HG03159 (cell line): ENCODE data around the gene ECM2.

Experiments
- ATAC-seq: cut with Tn5 transposase; IDR thresholded peaks from one replicate; pipeline ENCODE4 v1.9.1; 2021; ENCODE audit warnings: mild to moderate bottlenecking, moderate library complexity; ENCODE audit not compliant: unreplicated experiment

ECM2 gene

GRCh38 chr9:92468206-92468605 lies 67.6 kb downstream of the ECM2 start:
- ATAC-seq: no peak

DNA sequence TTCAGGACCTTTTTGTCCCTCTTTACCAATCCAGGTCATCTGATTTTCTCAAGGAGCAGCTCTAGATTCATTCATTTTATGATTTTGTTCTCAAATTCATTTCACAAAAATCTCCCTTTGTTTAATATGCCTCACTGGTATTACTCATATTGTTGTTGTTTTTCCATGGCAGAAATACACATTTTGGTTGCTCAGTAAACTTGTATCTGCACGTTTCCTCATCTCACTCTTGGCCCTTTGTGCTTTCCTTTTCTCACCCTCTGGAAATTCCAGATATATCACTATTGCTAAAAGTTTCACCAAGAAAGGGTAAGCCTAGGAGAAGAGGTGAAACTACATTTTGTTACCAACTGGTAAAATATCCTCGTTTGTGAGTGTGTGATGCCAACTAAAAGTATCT lies 68.3 kb downstream of the ECM2 start:
- ATAC-seq: no peak

- ATAC-seq: no peak
Measured at GRCh38 chr9:92467041-92467440, 68.7 kb downstream of the ECM2 start.

DNA sequence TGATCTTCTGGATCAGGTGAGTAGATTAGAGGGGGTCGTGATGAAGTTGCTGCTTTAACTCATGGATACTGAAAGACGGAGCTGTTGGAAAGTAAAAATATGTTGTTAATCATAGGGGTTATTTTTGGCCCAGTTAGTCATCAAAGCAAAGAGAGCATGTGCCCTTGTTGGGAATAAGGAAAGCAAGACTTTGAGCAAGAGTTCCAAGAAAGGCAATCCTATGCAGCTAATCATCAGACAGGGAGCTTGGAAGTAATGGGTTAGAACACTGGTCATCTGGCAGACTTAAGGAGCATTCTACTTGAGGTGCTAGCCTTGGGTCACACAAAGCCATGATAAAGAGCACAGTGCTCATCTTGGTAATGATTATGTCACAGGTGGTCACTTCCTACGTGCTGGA lies 71.8 kb downstream of the ECM2 start:
- no peak for ATAC-seq

GRCh38 chr9:92463387-92463786 lies 72.4 kb downstream of the ECM2 start:
- no peak for ATAC-seq

- ATAC-seq: no peak
Measured at GRCh38 chr9:92457576-92457975, 78.2 kb downstream of the ECM2 start.

- no peak for ATAC-seq
Measured at GRCh38 chr9:92455217-92455616, 80.6 kb downstream of the ECM2 start.

GRCh38 chr9:92446536-92446935 lies 89.3 kb downstream of the ECM2 start:
- ATAC-seq: no peak
